Spleen (tissue), 11 donors: ENCODE results near the gene LMO3. TPM values are rescaled to one million over a fixed set of nuclear protein-coding genes. Genes with fewer than 3 reads are reported as not detected.
A peak's percentile ranks its signal among the peaks of the same experiment; 100 is the strongest.

Source experiments
- DNase-seq: peaks from one replicate; pipeline ENCODE4 v3.0.0-alpha.2; 2020
- H3K27ac ChIP-seq, 8 donors: fragments of 200-600 bp; sonication (generic) in 7 of 8; 1 replicate in 4 of 8; 2 replicates in 4 of 8; pipeline versions ENCODE4 v1.5.0 to v1.8.0; 2016 to 2021; ENCODE audit warnings: inconsistent platforms in 4 of 8, mild to moderate bottlenecking in 4 of 8, moderate library complexity in 1 of 8
- H3K27me3 ChIP-seq, 7 donors: fragments of 200-600 bp; sonication (generic) in 6 of 7; replicated peaks in 1 of 7; 1 replicate in 4 of 7; 2 replicates in 3 of 7; pipeline versions ENCODE4 v1.5.0 to v1.8.0; 2016 to 2021; ENCODE audit warnings: inconsistent platforms in 3 of 7, mild to moderate bottlenecking in 1 of 7
- H3K36me3 ChIP-seq, 6 donors: fragments of 200-600 bp; sonication (generic) in 5 of 6; 1 replicate in 4 of 6; 2 replicates in 2 of 6; pipeline versions ENCODE4 v1.5.0 to v1.8.0; 2016 to 2021; ENCODE audit warnings: inconsistent platforms in 2 of 6
- H3K4me1 ChIP-seq, 6 donors: fragments of 200-600 bp; sonication (generic) in 5 of 6; 1 replicate in 3 of 6; 2 replicates in 3 of 6; pipeline versions ENCODE4 v1.5.0 to v1.8.0; 2016 to 2021; ENCODE audit warnings: inconsistent platforms in 3 of 6
- H3K4me3 ChIP-seq, 8 donors: fragments of 200-600 bp; sonication (generic) in 7 of 8; 1 replicate in 4 of 8; 2 replicates in 4 of 8; pipeline versions ENCODE4 v1.5.0 to v1.8.0; 2016 to 2021; ENCODE audit warnings: inconsistent platforms in 4 of 8, mild to moderate bottlenecking in 4 of 8, moderate library complexity in 2 of 8
- H3K9me3 ChIP-seq, 8 donors: fragments of 200-600 bp; sonication (generic) in 7 of 8; 1 replicate in 4 of 8; 2 replicates in 4 of 8; pipeline versions ENCODE4 v1.5.0 to v1.8.0; 2016 to 2021; ENCODE audit warnings: inconsistent platforms in 4 of 8
- POLR2A ChIP-seq, 3 donors: fragments of 450-650 bp; IDR thresholded peaks; one replicate each; pipeline ENCODE4 v1.5.1; 2017; ENCODE audit warnings: antibody characterized with exemption in 3 of 3, mild to moderate bottlenecking in 1 of 3
- POLR2AphosphoS5 ChIP-seq, 3 donors: sonication (generic); formaldehyde crosslinking; IDR thresholded peaks; one replicate each; pipeline ENCODE4 v1.5.1; 2017; ENCODE audit warnings: antibody characterized with exemption in 3 of 3
- WGBS, 5 donors: extraction: QIAGEN DNeasy Blood & Tissue Kit in 3 of 5; methylation state at CpG; one replicate each; pipeline versions ENCODE4 v1.1.5 to v1.1.7; 2013 to 2018; 5-methylcytosine and 5-hydroxymethylcytosine counted together
- intact Hi-C: fragments of 100-400 bp; cut with DNase I; formaldehyde crosslinking; loops from one replicate; pipeline ENCODE4 v1.15.0; 2023; ENCODE audit warnings: low total_unique reads
- polyA plus RNA-seq, 3 donors: library from polyadenylated mRNA; stranded (reverse); fragments of 200-250 nt; gene quantifications; one replicate each; pipeline ENCODE4 v1.2.1, GENCODE V29; 2013
- total RNA-seq, 7 donors: library from RNA; depleted of rRNA in 3 of 7; stranded (reverse); fragments of >200 nt in 3 of 7; fragmentation: NEBNext Ultra II Directional in 4 of 7; extraction: Animal tissue kit (Norgen Biotek cat#: 25700) in 4 of 7; gene quantifications; one replicate each; pipeline versions ENCODE4 v1.1.0 to v1.2.1, GENCODE V29; 2016 to 2021
- TF ChIP-seq, protein P1 (sequence below), 11 experiments: fragments of 200-600 bp in 7 of 11; fragments of 450-650 bp in 4 of 11; sonication (generic) in 4 of 11; IDR thresholded peaks in 8 of 11; conservative IDR thresholded peaks in 3 of 11; 1 replicate in 7 of 11; 2 replicates in 4 of 11; pipeline versions ENCODE4 v1.4.0 to v1.8.0; 2016 to 2021; ENCODE audit warnings: antibody characterized with exemption in 11 of 11, inconsistent platforms in 4 of 11, mild to moderate bottlenecking in 1 of 11
- donor health status: healthy with polysubstance abuse.
- donor health status: DM: no; HTN: no; CAD: no; lungs with moderate emphysema.
- donor health status: DM: no; HTN: no; CAD: no.
- donor health status: Bipolar disorder and iron deficiency.
- donor health status: healthy.
- donor health status: DM: no; HTN: no; CAD: no.
- donor health status: DM: yes; HTN: yes; CAD: no.

The LMO3 gene
- total and polyA plus RNA-seq, 10 donors = 0.07 to 2.5 (median 0.48) TPM; not detected in 1

- DNase-seq = no peak
- Histone ChIP-seq H3K9me3 (no peaks in the 10 kb centered on the region), H3K36me3 (no peaks in the 10 kb centered on the region), H3K27me3 (peaks cover 0 to 78% (median 30%) of the 10 kb centered on the region in 7 donors), H3K27ac (no peak overlapping the region), H3K4me1 (peaks cover 0 to 16% (median 9%) of the 10 kb centered on the region in 6 donors), H3K4me3 (peak overlapping the region in 6 of 8 donors; percentile 1 to 47 (median 10))
- WGBS, 5 donors = 1 to 3% (median 2%) methylated on average over 25 to 26 of the region's 26 CpGs
- intact Hi-C loops = no loop called here
- TF ChIP-seq POLR2AphosphoS5 (IDR thresholded peaks at IDR 0.05) (no peak), POLR2A (IDR thresholded peaks at IDR 0.05) (no peak)
- TF ChIP-seq, protein P1, sequence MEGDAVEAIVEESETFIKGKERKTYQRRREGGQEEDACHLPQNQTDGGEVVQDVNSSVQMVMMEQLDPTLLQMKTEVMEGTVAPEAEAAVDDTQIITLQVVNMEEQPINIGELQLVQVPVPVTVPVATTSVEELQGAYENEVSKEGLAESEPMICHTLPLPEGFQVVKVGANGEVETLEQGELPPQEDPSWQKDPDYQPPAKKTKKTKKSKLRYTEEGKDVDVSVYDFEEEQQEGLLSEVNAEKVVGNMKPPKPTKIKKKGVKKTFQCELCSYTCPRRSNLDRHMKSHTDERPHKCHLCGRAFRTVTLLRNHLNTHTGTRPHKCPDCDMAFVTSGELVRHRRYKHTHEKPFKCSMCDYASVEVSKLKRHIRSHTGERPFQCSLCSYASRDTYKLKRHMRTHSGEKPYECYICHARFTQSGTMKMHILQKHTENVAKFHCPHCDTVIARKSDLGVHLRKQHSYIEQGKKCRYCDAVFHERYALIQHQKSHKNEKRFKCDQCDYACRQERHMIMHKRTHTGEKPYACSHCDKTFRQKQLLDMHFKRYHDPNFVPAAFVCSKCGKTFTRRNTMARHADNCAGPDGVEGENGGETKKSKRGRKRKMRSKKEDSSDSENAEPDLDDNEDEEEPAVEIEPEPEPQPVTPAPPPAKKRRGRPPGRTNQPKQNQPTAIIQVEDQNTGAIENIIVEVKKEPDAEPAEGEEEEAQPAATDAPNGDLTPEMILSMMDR (IDR thresholded peaks at IDR 0.05 in 8 of 11, conservative IDR thresholded peaks at IDR 0.05 in 3 of 11) = no peak
These were observed 363 bp upstream of the LMO3 start for GRCh38 chr12:16606201-16606849.

DNA sequence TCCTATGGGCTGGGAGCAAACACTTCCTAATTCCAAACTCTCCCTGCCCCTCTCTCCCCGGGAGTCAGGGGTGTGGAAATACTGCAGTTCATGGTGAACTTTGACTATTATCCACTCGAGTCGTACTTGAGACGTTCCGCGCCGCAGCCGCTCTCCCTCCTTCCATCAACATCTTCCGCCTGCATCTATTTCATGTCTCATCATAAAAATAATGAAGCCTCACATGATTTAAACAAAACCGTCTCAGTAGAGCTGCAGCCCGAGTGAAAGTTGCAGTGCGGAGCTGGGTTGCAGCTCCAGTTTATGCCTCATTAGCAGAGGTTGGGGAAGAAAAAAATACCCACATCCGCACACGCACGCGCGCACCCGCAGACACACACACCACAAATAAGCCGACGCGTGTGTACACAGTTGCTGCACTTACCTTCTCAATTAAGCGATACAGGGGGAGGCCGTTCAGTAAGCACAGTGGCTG is 283 bp downstream of the LMO3 start:
- peaks cover 0 to 72% (median 30%) of the 10 kb centered on the region in 7 donors for H3K27me3 ChIP-seq
- H3K9me3 ChIP-seq = no peaks in the 10 kb centered on the region
- 3 to 8% (median 4%) methylated on average over 23 of the region's 23 CpGs for WGBS, 5 donors
- DNase-seq = no peak
- H3K4me1 ChIP-seq = peaks cover 0 to 16% (median 9%) of the 10 kb centered on the region in 6 donors
- no peak for TF ChIP-seq POLR2A (IDR thresholded peaks at IDR 0.05)
- TF ChIP-seq, protein P1 (IDR thresholded peaks at IDR 0.05 in 8 of 11, conservative IDR thresholded peaks at IDR 0.05 in 3 of 11) = no peak
- no peak for TF ChIP-seq POLR2AphosphoS5 (IDR thresholded peaks at IDR 0.05)
- peak overlapping the region in 6 of 8 donors; percentile 1 to 47 (median 10) for H3K4me3 ChIP-seq
- H3K36me3 ChIP-seq = no peaks in the 10 kb centered on the region
- no peak overlapping the region for H3K27ac ChIP-seq
- intact Hi-C loops = no loop called here

- Histone ChIP-seq H3K4me1 (peaks cover 0 to 16% (median 9%) of the 10 kb centered on the region in 6 donors), H3K27ac (no peak overlapping the region), H3K36me3 (no peaks in the 10 kb centered on the region), H3K9me3 (no peaks in the 10 kb centered on the region), H3K4me3 (peak overlapping the region in 1 of 8 donors; percentile 47), H3K27me3 (peaks cover 0 to 62% (median 30%) of the 10 kb centered on the region in 7 donors)
- TF ChIP-seq POLR2AphosphoS5 (IDR thresholded peaks at IDR 0.05) (no peak), POLR2A (IDR thresholded peaks at IDR 0.05) (no peak)
- TF ChIP-seq, protein P1 (IDR thresholded peaks at IDR 0.05 in 8 of 11, conservative IDR thresholded peaks at IDR 0.05 in 3 of 11) = no peak
- intact Hi-C loops = no loop called here
- DNase-seq = no peak
- WGBS, 5 donors = 12 to 23% (median 17%) methylated on average over 22 of the region's 22 CpGs
These were observed 1.2 kb downstream of the LMO3 start for GRCh38 chr12:16604596-16605252.
